Measurements from ENCODE around the gene DCAF16.

The DCAF16 gene

DNA sequence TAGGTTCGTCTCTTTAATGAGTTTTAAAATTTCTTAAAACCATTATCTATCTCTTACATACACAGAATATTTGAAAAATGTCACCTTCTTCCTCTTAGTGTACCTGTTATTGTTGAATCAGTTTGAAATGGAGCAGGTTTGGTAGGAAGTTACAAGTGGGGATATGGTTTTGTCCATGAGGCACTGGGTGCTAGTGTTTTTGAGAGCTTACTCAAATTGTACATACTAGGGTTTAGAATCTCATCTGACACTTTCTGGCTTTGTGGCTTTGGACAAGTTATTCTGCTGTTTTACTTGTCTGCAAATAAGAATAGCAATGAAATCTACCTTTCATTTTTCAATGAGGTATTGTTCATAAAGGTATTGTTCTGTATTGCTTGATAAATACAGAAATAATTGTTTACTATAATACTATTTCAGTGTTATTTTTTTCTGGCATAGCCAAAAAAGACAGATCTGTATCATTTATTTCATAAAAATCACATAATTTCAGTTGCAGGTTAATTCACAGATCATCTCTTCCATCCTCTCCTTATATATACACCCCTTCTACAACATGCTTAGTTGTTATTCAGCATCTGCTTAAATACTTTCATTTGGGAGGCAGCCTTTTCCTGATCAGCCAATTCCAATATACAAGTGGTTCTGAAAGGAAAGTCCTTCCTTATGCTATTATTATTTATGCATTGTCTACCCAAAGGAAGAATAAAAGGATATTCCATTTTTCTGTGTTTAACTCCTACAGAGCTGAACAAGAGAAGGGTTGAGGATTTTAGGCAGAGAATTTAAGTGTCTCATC, 13.5 kb upstream of the DCAF16 start:
- TF ChIP-seq, protein P1, sequence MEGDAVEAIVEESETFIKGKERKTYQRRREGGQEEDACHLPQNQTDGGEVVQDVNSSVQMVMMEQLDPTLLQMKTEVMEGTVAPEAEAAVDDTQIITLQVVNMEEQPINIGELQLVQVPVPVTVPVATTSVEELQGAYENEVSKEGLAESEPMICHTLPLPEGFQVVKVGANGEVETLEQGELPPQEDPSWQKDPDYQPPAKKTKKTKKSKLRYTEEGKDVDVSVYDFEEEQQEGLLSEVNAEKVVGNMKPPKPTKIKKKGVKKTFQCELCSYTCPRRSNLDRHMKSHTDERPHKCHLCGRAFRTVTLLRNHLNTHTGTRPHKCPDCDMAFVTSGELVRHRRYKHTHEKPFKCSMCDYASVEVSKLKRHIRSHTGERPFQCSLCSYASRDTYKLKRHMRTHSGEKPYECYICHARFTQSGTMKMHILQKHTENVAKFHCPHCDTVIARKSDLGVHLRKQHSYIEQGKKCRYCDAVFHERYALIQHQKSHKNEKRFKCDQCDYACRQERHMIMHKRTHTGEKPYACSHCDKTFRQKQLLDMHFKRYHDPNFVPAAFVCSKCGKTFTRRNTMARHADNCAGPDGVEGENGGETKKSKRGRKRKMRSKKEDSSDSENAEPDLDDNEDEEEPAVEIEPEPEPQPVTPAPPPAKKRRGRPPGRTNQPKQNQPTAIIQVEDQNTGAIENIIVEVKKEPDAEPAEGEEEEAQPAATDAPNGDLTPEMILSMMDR (IDR thresholded peaks at IDR 0.05; ENCODE audit: low read depth, low read length) = no peak
- peak in 1 of 2 donors; percentile 16 for DNase-seq (ENCODE audit: low read depth in 2 of 2)
- no peak overlapping the region for H3K4me3 ChIP-seq (replicated peaks in 1 of 2; ENCODE audit: low read depth in 2 of 2, low read length in 2 of 2)

DNA sequence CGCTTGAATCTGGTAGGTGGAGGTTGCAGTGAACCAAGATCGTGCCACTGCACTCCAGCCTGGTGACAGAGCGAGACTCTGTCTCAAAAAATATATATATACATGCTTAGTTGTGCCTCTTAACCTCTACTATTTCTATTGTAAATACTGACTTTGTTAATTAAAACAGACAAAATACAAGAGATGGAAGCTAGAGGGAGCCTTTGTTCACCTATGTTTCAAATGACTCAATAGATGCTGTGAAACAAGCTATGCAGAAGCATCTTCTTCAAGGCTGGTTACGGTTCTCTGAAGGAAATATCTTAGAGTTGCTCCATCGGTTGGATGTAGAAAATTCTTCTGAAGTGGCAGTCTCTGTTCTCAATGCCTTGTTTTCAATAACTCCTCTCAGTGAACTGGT, 6.5 kb upstream of the DCAF16 start:
- H3K4me3 ChIP-seq (replicated peaks in 1 of 2; ENCODE audit: low read depth in 2 of 2, low read length in 2 of 2) = no peak overlapping the region
- DNase-seq (ENCODE audit: low read depth in 2 of 2) = peak; percentile 84 to 86
- TF ChIP-seq, protein P1 (IDR thresholded peaks at IDR 0.05; ENCODE audit: low read depth, low read length) = peak; percentile 51

DNA sequence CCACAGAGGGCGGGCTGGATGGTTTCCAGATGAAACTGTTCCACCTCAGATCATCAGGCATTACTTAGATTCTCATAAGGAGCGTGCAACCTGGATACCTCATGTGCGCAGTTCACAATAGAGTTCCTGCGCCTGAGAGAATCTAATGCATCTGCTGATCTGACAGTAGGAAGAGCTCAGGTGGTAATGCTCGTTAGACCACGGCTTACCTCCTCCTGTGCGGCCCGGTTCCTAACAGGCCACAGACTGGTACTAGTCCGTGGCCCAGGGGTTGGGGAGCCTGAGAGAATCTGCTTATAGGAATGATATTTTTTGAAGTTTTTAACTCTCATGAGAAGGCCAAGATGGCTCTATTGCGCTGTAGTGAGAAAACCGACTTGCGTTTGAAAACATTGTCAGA, 5.6 kb upstream of the DCAF16 start:
- no peak for DNase-seq (ENCODE audit: low read depth in 2 of 2)
- TF ChIP-seq, protein P1 (IDR thresholded peaks at IDR 0.05; ENCODE audit: low read depth, low read length) = no peak
- no peak overlapping the region for H3K4me3 ChIP-seq (replicated peaks in 1 of 2; ENCODE audit: low read depth in 2 of 2, low read length in 2 of 2)

DNA sequence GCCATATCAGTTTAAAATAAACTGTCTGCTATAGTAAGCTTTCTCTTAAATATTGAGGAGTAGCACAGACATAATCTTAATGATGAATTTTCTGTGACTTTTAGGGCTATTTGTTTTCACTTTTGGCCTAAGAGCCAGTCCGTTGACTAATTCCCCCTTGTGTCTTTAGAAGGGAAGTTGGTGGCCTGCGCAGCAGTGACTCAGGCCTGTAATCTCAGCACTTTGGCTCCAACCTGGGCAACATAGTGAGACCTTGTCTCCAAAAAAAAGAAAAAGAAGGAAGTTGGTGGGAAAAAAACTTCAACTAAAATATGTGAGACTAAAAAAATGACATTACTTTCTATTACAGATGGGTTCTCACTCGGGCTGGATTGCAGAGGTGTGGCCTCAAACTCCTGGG, 3.6 kb upstream of the DCAF16 start:
- TF ChIP-seq, protein P1 (IDR thresholded peaks at IDR 0.05; ENCODE audit: low read depth, low read length) = no peak
- DNase-seq (ENCODE audit: low read depth in 2 of 2) = peak; percentile 67 to 82
- no peak overlapping the region for H3K4me3 ChIP-seq (replicated peaks in 1 of 2; ENCODE audit: low read depth in 2 of 2, low read length in 2 of 2)

DNA sequence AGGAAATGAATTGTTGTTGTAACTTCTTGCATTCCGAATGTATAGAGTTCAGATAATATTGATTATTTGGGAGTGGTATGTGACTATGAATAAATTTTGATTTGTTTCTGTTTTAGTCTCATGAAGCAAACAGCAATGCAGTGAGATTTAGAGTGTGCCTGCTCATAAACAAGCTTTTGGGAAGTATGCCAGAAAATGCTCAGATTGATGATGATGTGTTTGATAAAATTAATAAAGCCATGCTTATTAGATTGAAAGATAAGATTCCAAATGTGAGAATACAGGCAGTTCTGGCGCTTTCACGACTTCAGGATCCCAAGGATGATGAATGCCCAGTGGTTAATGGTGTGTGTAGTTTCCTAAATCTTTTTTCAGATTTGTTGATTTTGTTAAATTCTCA, 2.2 kb upstream of the DCAF16 start:
- peak in 1 of 2 donors; percentile 28 for DNase-seq (ENCODE audit: low read depth in 2 of 2)
- peak overlapping the region in 1 of 2 donors; percentile 78 for H3K4me3 ChIP-seq (replicated peaks in 1 of 2; ENCODE audit: low read depth in 2 of 2, low read length in 2 of 2)
- TF ChIP-seq, protein P1 (IDR thresholded peaks at IDR 0.05; ENCODE audit: low read depth, low read length) = no peak

DNA sequence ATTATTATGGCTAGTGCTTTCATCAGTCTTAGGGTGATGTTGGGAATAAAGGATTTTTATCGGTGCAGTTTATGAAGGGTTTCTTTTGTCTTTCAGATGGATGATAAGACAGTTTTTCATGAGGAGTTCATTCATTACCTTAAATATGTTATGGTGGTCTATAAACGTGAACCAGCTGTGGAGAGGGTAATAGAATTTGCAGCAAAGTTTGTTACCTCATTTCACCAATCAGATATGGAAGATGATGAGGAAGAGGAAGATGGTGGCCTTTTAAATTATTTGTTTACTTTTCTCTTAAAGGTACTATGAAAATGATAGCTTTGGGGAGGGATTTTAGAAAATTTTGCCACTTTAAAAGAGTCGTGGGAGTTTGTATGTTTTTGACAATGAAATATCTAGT, 1.6 kb upstream of the DCAF16 start:
- DNase-seq (ENCODE audit: low read depth in 2 of 2) = no peak
- peak overlapping the region in 1 of 2 donors; percentile 78 for H3K4me3 ChIP-seq (replicated peaks in 1 of 2; ENCODE audit: low read depth in 2 of 2, low read length in 2 of 2)
- TF ChIP-seq, protein P1 (IDR thresholded peaks at IDR 0.05; ENCODE audit: low read depth, low read length) = no peak
